ENCODE measurements around the gene SERPING1.

GRCh38 chr11:57657194-57658022 lies 59.9 kb downstream of the SERPING1 start, which contains the start of gene CLP1:
- TF ChIP-seq CTCF (IDR thresholded peaks at IDR 0.05 in 4 of 5, conservative IDR thresholded peaks at IDR 0.05 in 1 of 5) (no peak), POLR2A (IDR thresholded peaks at IDR 0.05) (peak; percentile 64 to 80)
